Neural progenitor cell (in vitro differentiated cells): ENCODE data around the gene TADA2B.

Experiments used
- EZH2 ChIP-seq: fragments of 200-600 bp; sonication (generic); IDR thresholded peaks from 2 replicates; pipeline ENCODE4 v1.6.1; 2017; ENCODE audit warnings: antibody characterized with exemption, mild to moderate bottlenecking, moderate library complexity
- TF ChIP-seq, protein P1 (sequence below): fragments of 200-600 bp; sonication (generic); IDR thresholded peaks from 2 replicates; pipeline ENCODE4 v1.5.1; 2017; ENCODE audit warnings: antibody characterized with exemption, mild to moderate bottlenecking

DNA sequence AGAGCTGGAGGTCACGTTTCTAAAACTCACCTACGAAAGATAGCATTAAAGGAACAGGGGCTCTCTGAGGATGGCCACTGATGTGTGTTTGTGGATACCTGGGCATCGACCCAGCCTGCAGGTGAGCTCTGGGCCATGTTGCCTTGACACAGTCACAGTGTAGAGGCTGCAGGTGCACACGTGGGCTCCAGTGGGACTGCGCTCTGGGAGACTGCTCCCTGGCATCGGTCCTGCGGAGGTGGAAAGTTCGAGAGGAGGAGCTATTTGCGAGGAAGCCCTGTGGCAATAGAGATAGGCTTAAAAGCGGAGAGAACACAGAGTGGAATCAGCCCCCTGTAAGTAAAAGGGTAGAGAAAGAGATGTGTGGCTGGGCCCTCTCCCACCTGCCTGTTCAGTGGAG, 12.3 kb upstream of the TADA2B start:
- TF ChIP-seq, protein P1, sequence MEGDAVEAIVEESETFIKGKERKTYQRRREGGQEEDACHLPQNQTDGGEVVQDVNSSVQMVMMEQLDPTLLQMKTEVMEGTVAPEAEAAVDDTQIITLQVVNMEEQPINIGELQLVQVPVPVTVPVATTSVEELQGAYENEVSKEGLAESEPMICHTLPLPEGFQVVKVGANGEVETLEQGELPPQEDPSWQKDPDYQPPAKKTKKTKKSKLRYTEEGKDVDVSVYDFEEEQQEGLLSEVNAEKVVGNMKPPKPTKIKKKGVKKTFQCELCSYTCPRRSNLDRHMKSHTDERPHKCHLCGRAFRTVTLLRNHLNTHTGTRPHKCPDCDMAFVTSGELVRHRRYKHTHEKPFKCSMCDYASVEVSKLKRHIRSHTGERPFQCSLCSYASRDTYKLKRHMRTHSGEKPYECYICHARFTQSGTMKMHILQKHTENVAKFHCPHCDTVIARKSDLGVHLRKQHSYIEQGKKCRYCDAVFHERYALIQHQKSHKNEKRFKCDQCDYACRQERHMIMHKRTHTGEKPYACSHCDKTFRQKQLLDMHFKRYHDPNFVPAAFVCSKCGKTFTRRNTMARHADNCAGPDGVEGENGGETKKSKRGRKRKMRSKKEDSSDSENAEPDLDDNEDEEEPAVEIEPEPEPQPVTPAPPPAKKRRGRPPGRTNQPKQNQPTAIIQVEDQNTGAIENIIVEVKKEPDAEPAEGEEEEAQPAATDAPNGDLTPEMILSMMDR = no peak
- no peak for TF ChIP-seq EZH2
